ENCODE results near the gene SLC6A6.

GRCh38 chr3:14506626-14507304, 104.4 kb downstream of the SLC6A6 start:
- TF ChIP-seq, protein P1, sequence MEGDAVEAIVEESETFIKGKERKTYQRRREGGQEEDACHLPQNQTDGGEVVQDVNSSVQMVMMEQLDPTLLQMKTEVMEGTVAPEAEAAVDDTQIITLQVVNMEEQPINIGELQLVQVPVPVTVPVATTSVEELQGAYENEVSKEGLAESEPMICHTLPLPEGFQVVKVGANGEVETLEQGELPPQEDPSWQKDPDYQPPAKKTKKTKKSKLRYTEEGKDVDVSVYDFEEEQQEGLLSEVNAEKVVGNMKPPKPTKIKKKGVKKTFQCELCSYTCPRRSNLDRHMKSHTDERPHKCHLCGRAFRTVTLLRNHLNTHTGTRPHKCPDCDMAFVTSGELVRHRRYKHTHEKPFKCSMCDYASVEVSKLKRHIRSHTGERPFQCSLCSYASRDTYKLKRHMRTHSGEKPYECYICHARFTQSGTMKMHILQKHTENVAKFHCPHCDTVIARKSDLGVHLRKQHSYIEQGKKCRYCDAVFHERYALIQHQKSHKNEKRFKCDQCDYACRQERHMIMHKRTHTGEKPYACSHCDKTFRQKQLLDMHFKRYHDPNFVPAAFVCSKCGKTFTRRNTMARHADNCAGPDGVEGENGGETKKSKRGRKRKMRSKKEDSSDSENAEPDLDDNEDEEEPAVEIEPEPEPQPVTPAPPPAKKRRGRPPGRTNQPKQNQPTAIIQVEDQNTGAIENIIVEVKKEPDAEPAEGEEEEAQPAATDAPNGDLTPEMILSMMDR (IDR thresholded peaks at IDR 0.05): no peak
- no peak for TF ChIP-seq POLR2A (IDR thresholded peaks at IDR 0.05)
